NCI-H187 treated with DMSO at 0.1 percent for 48 hours (cell line): ENCODE results near the gene HNF4A.
"Not testable (repeated sequence)": the region's sequence is repeated elsewhere in the genome, so short reads cannot be mapped to it uniquely, and the experiment has no call there.

Source experiments
- DNase-seq: peaks from one replicate; lab custom pipeline; 2025; lab: John Stamatoyannopoulos, UW

Gene HNF4A

GRCh38 chr20:44355498-44356352 is at the start of gene HNF4A:
TSS of gene HNF4A (plus strand) at chr20:44355699. CDS start at chr20:44355805, 106 bp downstream.
- DNase-seq: no peak

DNA sequence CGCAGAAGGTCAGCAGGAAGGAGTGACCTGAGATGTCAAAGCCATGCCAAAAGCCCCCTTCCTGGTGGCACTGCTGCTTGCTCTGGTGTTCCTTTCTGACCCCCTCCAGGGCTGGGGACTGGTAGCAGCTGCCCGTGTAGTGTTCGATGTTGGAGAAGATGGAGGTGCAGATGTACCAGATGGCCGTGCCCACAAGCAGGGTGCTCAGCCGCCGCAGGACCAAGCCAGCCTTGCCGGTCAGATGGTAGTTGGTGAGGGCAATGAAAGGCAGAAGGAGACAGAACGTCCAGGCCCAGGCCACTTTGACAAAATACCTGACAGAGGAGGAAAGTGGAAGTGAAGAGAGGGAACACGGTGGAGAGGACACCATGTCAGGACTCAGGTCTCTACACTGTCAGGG is 48.6 kb upstream of the HNF4A start:
- DNase-seq: no peak

GRCh38 chr20:44309763-44310663 is 45.5 kb upstream of the HNF4A start:
- DNase-seq: no peak

DNA sequence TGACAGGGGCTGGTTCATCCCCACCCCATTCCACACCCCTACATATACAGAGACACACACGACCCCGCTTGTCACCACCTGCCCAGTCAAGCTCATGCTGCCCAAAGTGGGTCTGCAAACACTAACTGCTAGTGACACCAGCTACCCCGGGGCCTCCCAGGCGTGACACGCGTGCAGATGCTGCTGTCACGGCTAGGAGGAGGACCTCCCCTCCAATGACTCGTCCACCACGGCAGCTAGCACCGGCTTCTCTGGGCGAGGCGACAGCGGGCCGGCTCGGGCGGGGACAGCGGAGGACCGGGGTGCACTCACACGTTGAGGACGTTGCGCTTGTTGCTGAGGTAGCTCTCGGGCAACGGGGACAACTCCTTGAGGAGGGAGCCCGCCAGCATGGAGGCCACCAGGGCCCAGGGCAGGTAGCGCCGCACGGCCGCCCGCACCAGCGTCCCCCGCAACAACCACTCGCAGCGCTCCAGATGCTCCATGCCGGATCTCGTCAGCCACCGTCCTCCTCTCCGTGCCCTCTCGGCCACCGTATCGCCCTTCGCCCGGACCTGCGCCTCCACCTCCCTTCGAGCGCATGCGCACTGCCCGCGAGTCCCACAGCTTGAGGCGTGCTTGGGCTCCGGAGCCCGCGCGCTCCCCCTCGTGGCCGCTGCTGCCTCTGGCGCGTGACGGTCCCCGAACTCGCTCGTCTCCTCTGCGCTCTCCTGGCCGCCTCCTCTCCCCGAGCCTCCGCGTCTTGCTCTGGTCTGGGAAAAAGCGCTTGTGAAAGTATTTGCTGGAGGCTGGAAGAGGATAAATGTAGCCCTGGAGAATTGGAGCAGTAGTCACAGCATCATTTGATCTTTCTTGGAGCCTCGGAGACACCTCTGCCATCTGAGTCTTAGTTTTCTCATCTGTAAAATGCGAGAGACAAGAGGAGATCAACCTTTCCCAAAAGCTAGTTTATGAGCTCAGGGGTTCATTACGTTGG is 44.5 kb upstream of the HNF4A start, which contains the start of gene FITM2:
Gene FITM2 (minus strand): TSS at position 539 of the 976 bp plus-strand sequence. CDS start 54 bp downstream, at position 485.
- peak; percentile 26 for DNase-seq

GRCh38 chr20:44314870-44315269 is 40.6 kb upstream of the HNF4A start:
- DNase-seq: no peak

- no peak for DNase-seq
Observed at GRCh38 chr20:44319839-44320422, 35.6 kb upstream of the HNF4A start.

GRCh38 chr20:44324343-44324742 is 31.2 kb upstream of the HNF4A start:
- DNase-seq: no peak

DNA sequence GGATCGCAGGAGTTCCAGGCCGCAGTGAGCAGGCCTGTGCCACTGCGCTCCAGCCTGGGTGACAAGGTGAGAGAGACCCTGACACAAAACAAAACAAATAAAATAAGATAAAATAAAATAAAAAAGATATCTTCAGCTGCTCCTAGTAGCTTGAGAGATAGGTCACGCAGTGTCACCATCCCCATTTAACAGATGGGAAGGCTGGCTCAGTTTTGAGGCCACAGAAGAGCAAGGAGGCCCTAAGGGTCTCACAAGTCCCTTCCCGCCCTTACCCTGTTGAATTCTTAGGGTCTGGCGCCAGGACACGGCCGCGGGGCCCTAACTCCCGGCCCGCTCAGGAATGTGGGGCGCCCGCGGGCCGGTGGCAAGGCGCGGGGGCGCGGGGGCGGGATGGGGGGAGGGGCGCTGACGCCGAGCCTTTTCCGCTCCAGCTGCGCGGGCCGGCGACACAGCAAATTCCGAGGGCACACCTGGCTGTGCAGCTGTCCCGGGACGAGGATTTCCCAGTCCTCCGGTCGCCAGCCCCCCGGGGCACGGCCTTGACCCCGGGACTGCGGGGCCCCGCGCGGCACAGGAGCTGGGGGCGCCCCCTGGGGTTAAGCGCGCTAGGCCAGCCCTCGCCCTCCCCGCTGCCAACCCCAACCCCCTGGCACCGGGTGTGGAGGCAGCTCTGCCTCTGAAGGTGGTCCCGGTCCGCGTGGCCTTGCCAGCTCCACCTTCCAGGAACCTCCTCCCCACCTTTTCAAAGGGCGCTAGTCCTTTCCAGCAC is 28.9 kb upstream of the HNF4A start:
- no peak for DNase-seq

DNA sequence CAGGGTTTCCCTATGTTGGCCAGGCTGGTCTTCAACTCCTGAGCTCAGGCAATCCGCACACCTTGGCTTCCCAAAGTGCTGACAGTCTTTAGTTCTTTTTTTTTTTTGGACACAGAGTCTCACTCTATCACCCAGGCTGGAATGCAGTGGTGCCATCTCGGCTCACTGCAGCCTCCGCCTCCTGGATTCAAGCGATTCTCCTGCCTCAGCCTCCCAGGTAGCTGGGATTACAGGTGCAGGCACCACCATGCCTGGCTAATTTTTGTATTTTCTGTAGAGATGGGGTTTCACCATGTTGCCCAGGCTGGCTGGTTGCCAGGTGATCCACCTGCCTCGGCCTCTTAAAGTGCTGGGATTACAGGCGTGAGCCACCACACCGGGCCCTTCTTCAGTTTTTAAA is 27.8 kb upstream of the HNF4A start:
- not testable (repeated sequence) for DNase-seq

DNA sequence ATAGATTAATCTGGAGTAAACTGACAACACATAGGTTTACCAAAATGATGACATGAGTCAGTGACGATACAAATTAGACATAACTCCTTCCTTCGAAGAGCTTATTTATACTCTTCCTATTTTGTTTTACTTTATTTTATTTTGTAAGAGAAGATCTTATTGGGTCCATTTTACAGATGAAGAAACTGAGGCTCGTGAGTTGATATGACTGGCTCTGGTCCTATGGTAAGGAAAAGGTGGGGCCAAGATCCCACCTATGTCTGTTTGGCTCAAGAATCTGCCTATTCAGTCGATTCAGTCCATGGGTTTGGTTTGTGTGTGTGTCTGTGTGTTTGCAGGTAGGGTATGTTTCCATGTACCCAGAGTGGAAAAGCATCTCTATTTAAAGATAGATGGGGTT is 27.1 kb upstream of the HNF4A start:
- DNase-seq: no peak

- DNase-seq: no peak
Observed at GRCh38 chr20:44331201-44331600, 24.3 kb upstream of the HNF4A start.

DNA sequence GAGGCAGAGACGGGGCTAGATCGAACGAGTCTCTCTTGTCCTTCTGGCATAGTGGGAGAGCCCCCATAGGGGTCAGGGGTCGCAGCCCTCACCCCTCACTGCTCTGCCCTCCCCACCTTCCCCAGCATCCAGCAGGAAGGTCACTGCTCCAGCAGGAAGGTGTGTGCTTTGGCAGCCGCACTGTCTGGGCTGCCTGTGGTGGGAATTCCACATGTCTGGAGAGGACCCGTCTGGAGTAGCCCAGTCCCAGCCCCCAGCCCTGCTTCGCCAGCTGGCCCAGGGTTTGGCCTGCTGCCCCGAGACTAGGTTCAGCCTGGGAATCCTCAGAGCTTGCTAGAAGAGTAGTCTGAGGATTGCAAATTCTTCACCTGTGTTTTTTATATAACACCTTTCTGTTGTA is 21.2 kb upstream of the HNF4A start:
- DNase-seq: no peak

- no peak for DNase-seq
Observed at GRCh38 chr20:44334709-44335108, 20.8 kb upstream of the HNF4A start.

DNA sequence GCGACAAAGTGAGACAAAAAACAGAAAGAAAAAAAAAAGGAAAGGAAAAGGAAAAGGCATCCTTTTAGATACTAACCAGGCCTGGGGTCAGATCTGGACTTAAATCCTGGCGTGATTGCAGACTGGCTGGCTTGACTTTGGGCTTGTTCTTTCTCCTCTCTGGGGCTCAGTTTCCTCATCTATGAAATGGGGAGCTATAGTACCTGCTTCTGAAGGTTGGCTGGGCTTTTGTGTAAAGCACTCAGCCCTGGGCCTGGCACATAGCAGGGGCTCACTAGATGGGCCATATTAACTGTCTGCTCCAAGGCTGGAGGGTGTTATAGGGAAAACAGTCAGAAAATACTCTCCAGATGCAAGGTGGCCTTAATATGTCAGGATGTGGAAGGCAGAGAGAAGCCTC is 19.8 kb upstream of the HNF4A start:
- no peak for DNase-seq

GRCh38 chr20:44336086-44336485 is 19.4 kb upstream of the HNF4A start:
- DNase-seq: no peak

DNA sequence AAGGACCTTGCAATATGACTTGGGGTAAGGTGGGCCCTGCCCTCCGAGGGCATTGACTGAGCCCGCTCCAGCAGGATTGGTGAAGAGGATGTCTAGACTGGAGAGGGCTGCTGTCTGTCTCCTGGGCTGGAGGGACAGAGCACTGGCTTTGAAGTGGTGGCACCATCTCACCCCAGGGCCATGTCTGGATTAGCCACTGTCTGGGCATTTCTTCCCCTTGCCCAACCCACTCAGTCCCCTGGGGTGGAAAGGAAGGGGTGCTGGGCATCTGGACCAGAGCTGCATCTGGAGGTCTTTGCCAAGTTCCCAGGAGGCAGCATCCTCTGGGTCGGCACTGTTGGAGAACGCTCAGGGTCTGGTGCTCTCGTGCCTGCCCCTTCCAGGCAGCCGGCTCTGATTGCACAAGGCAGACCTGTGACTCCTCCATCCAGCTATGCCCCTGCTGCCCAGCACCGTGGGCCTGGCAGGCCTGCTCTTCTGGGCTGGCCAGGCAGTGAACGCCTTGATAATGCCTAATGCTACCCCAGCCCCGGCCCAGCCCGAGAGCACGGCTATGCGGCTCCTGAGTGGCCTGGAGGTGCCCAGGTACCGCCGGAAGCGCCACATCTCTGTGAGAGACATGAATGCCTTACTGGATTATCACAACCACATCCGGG is 18.6 kb upstream of the HNF4A start, which contains the start of gene R3HDML:
Gene R3HDML (plus strand): TSS at position 319 of the 656 bp plus-strand sequence. CDS start 115 bp downstream, at position 434.
- DNase-seq: no peak

DNA sequence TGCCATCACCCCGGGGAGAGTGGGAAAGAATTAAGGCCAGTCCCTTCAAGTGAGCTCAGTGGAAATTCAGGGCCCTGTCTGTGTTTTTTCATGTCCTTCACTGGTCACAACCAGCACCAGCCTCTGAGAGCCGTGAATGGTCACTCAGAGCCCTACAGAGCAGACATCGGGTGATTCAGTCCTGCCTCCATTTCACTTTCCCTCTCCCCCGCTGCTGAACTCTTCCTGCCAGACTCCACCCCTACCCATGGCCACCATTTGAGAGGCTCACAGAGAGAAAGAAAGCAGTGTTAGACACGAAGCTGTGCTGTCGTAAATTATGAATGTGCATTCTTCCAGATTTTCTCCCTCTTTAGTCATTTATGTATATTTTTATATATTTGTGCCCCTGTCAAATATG is 13.3 kb upstream of the HNF4A start:
- no peak for DNase-seq

- DNase-seq: no peak
Observed at GRCh38 chr20:44343162-44343675, 12.3 kb upstream of the HNF4A start.

GRCh38 chr20:44344723-44345122 is 10.8 kb upstream of the HNF4A start:
- no peak for DNase-seq

DNA sequence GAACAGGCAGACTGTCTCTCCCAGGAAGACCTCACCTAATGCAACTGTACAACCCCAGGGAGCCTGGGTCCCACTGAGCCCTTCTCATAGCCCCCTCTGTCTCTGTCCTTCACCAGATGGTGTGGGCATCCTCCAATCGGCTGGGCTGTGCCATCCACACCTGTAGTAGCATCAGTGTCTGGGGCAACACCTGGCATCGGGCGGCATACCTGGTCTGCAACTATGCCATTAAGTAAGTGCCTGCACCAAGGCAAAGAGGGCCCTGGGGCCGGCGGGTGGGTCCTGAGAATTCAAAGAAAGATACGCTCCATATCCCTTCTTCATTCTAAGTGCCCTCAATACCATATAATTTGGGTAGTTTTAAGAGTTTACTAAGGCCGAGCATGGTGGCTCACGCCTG is 10.4 kb upstream of the HNF4A start:
- DNase-seq: no peak
